Body of pancreas (tissue), 4 donors: ENCODE results near the gene RFK. TPM values are rescaled to one million over a fixed set of nuclear protein-coding genes. Genes with fewer than 3 reads are reported as not detected.

ENCODE experiments used
- ATAC-seq: fragments of 150-250 bp; one replicate; pipeline ENCODE4 v1.9.1; 2016
- DNase-seq, 4 donors: peaks; one replicate each; pipeline ENCODE4 v3.0.0-alpha.2; 2019
- H3K27ac ChIP-seq, 4 donors: fragments of 200-600 bp; sonication (generic); 1 replicate in 3 of 4; 2 replicates in 1 of 4; pipeline versions ENCODE4 v1.5.1 to v1.6.1; 2016 to 2019; ENCODE audit warnings: mild to moderate bottlenecking in 1 of 4, mixed read lengths in 1 of 4, moderate library complexity in 1 of 4
- H3K27me3 ChIP-seq, 2 donors: fragments of 200-600 bp; sonication (generic); one replicate each; pipeline ENCODE4 v1.6.0; 2016; ENCODE audit warnings: mild to moderate bottlenecking in 1 of 2
- H3K36me3 ChIP-seq, 2 donors: fragments of 200-600 bp; sonication (generic); replicated peaks in 1 of 2; 2 replicates each; pipeline ENCODE4 v1.5.1; 2016; ENCODE audit warnings: low read depth in 2 of 2; ENCODE audit not compliant: insufficient read depth in 1 of 2
- H3K4me1 ChIP-seq: fragments of 200-600 bp; sonication (generic); one replicate; pipeline ENCODE4 v1.6.0; 2016
- H3K4me3 ChIP-seq, 2 donors: fragments of 200-600 bp; sonication (generic); 1 replicate in 1 of 2; 2 replicates in 1 of 2; pipeline ENCODE4 v1.5.1; 2016 to 2019
- H3K9me3 ChIP-seq, 3 donors: fragments of 200-600 bp; sonication (generic); 1 replicate in 2 of 3; 2 replicates in 1 of 3; pipeline ENCODE4 v1.5.1; 2016
- POLR2A ChIP-seq, 3 donors: fragments of 450-650 bp; IDR thresholded peaks; one replicate each; pipeline ENCODE4 v1.6.1; 2016; ENCODE audit warnings: antibody characterized with exemption in 3 of 3, mild to moderate bottlenecking in 2 of 3
- WGBS, 2 donors: methylation state at CpG; one replicate each; pipeline ENCODE4 v1.1.5; 2017; 5-methylcytosine and 5-hydroxymethylcytosine counted together
- intact Hi-C: fragments of 100-400 bp; cut with DNase I; formaldehyde crosslinking; loops from one replicate; pipeline ENCODE4 v1.15.1; 2023
- total RNA-seq, 2 donors: library from RNA; depleted of rRNA; stranded (reverse); fragments of >200 nt; gene quantifications; one replicate each; pipeline ENCODE4 v1.1.0, GENCODE V29; 2016
- TF ChIP-seq, protein P1 (sequence below), 7 experiments: fragments of 450-650 bp in 4 of 7; fragments of 200-600 bp in 3 of 7; sonication (generic) in 3 of 7; IDR thresholded peaks; one replicate each; pipeline ENCODE4 v1.5.1; 2016 to 2019; ENCODE audit warnings: antibody characterized with exemption in 7 of 7

RFK gene
- total RNA-seq, 2 donors from 2014 or later: 7.6 to 13.0 TPM

DNA sequence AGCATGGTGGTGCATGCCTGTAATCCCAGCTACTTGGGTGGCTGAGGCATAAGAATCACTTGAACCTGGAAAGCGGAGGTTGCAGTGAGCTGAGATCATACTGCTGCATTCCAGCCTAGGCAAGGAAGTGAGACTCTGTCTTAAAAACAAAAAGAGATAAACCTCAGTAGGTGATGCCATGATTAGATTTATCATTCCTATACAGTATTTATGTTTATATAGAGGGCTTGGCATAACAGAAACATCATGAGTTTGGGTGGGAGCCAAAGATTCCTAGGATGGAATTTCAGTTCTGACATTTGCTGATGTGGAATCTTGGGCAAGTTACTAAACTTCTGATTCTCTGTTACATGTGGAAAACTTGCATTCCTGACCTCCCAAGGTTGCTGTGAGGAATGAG, 22.3 kb downstream of the RFK start:
- Histone ChIP-seq H3K27me3 (no peaks in the 10 kb centered on the region), H3K36me3 (no peaks in the 10 kb centered on the region), H3K4me3 (no peak overlapping the region), H3K4me1 (peaks cover 70% of the 10 kb centered on the region), H3K27ac (peak overlapping the region; percentile 48 to 86 (median 74)), H3K9me3 (no peaks in the 10 kb centered on the region)
- WGBS, 2 donors: 82 to 89% methylated on average over 1 of the region's 1 CpG
- ATAC-seq: no peak
- DNase-seq: no peak
- no peak for TF ChIP-seq POLR2A (IDR thresholded peaks at IDR 0.05)
- TF ChIP-seq, protein P1, sequence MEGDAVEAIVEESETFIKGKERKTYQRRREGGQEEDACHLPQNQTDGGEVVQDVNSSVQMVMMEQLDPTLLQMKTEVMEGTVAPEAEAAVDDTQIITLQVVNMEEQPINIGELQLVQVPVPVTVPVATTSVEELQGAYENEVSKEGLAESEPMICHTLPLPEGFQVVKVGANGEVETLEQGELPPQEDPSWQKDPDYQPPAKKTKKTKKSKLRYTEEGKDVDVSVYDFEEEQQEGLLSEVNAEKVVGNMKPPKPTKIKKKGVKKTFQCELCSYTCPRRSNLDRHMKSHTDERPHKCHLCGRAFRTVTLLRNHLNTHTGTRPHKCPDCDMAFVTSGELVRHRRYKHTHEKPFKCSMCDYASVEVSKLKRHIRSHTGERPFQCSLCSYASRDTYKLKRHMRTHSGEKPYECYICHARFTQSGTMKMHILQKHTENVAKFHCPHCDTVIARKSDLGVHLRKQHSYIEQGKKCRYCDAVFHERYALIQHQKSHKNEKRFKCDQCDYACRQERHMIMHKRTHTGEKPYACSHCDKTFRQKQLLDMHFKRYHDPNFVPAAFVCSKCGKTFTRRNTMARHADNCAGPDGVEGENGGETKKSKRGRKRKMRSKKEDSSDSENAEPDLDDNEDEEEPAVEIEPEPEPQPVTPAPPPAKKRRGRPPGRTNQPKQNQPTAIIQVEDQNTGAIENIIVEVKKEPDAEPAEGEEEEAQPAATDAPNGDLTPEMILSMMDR (IDR thresholded peaks at IDR 0.05): no peak
- intact Hi-C loops: no loop called here

DNA sequence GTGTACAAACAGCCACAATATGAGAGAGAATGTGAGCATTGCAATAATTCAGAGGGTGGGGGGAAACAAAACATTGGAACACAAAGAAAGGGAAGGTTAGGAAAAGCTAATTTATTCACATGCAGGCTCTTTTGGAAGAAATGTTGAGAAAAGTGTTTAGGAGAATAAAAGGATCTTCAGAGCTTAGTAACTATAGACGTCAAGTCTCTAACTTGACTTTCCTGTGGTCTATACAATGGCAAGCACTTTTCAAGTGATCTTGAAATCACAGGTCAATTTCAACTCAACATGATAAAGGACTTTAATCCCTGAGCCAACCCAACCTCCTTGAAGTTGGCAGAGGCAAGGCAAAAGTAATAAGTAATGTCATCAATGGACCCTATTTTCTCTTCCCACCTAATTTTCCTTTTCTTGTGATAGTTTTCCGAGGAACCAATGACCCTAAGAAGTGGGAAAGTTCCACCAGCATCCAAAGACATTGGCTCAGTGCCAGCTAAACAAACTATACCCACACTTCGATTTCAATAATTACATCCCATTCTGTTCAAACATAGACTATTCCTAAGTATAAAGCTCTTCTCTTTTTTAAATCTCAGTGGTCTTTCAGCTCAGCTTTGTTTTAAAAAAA, 23.7 kb downstream of the RFK start:
- 41 to 47% methylated on average over 3 of the region's 3 CpGs for WGBS, 2 donors
- TF ChIP-seq POLR2A (IDR thresholded peaks at IDR 0.05): no peak
- TF ChIP-seq, protein P1 (IDR thresholded peaks at IDR 0.05): no peak
- intact Hi-C loops: no loop called here

DNA sequence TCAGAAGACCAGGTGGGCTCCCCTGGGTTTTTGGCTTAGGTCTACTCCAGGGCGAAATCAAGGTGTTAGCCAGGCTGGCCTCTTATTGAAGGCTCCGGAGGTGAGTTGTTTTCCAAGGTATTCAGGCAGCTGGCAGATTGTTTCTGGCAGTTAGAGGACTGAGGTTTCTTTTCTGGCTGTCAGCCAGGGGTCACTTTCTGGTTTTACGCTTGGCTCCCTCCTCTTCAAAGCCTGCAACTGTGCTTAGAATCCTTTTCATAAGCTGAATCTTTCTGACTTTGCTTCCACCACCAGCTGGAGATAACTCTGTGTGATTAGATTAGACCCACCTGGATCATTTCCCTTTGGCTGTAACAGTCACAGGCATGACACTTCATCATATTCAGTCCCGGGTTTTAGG, 24.6 kb downstream of the RFK start:
- ATAC-seq: peak; percentile 54
- intact Hi-C loops: no loop called here
- H3K27me3 ChIP-seq: no peaks in the 10 kb centered on the region
- TF ChIP-seq POLR2A (IDR thresholded peaks at IDR 0.05): no peak
- TF ChIP-seq, protein P1 (IDR thresholded peaks at IDR 0.05): no peak
- H3K4me3 ChIP-seq: no peak overlapping the region
- no peaks in the 10 kb centered on the region for H3K36me3 ChIP-seq
- H3K9me3 ChIP-seq: no peaks in the 10 kb centered on the region
- DNase-seq: peak; percentile 80 to 85 (median 84)
- H3K4me1 ChIP-seq: peaks cover 58% of the 10 kb centered on the region
- 4 to 11% methylated on average over 4 of the region's 4 CpGs for WGBS, 2 donors
- peak overlapping the region; percentile 68 to 79 (median 74) for H3K27ac ChIP-seq

More for the DNA sequence above, 23.7 kb downstream of the RFK start:
- peaks cover 67% of the 10 kb centered on the region for H3K4me1 ChIP-seq
- no peak for ATAC-seq
- DNase-seq: no peak
- no peaks in the 10 kb centered on the region for H3K9me3 ChIP-seq
- H3K4me3 ChIP-seq: no peak overlapping the region
- H3K36me3 ChIP-seq: no peaks in the 10 kb centered on the region
- H3K27me3 ChIP-seq: no peaks in the 10 kb centered on the region
- peak overlapping the region in 3 of 4 donors; percentile 74 to 79 (median 75) for H3K27ac ChIP-seq

DNA sequence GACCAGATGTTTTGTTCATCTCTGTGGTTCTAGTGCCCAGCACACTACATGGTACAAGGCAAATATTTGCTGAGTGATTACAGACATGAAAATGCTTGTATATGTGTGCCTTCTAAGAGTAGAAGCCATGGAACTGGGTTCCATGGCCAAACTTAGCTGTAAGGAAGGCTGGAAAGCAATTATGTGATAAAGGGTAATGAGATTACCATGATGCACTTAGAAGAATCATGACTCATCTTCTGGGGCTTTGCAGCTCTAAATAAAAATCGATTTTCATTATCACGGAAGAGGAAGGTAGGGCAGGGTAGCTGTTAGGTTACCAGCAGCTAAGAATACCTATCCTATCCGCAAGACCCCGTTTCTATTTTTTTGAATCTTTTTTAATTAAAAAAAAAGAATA, 28.0 kb downstream of the RFK start:
- no peak overlapping the region for H3K4me3 ChIP-seq
- H3K36me3 ChIP-seq: no peaks in the 10 kb centered on the region
- H3K9me3 ChIP-seq: no peaks in the 10 kb centered on the region
- H3K4me1 ChIP-seq: peaks cover 29% of the 10 kb centered on the region
- no peak overlapping the region for H3K27ac ChIP-seq
- 78 to 80% methylated on average over 4 of the region's 4 CpGs for WGBS, 2 donors
- DNase-seq: no peak
- TF ChIP-seq, protein P1 (IDR thresholded peaks at IDR 0.05): no peak
- TF ChIP-seq POLR2A (IDR thresholded peaks at IDR 0.05): no peak
- no peaks in the 10 kb centered on the region for H3K27me3 ChIP-seq
- intact Hi-C loops: no loop called here
- ATAC-seq: no peak

DNA sequence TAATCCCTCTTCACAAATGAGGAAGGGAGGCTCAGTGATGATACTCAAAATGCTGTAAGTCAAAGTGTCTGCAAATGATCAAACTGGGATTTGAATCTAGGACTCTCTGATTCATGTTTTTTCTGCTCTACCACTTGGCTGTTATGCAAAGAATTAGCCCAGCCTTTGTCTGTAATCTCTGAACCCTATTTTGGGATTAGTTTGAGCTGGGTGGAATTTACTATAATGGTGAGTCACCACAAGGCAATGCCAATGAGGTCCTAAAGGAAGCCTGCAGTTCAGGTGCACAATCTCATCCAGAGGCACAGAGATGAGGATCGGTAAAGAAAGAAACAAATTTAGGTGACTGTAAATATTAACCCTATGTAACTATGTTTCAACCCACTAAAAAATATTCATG, 29.2 kb downstream of the RFK start:
- peaks cover 18% of the 10 kb centered on the region for H3K4me1 ChIP-seq
- H3K9me3 ChIP-seq: no peaks in the 10 kb centered on the region
- 19 to 33% methylated on average over 1 of the region's 1 CpG for WGBS, 2 donors
- no peaks in the 10 kb centered on the region for H3K27me3 ChIP-seq
- H3K36me3 ChIP-seq: no peaks in the 10 kb centered on the region
- no peak overlapping the region for H3K4me3 ChIP-seq
- DNase-seq (no peak), ATAC-seq (no peak)
- intact Hi-C loops: no loop called here
- TF ChIP-seq, protein P1 (IDR thresholded peaks at IDR 0.05): no peak
- TF ChIP-seq POLR2A (IDR thresholded peaks at IDR 0.05): no peak
- H3K27ac ChIP-seq: no peak overlapping the region
